ENCODE results near the gene APOL6.
"Not testable (repeated sequence)": the region's sequence is repeated elsewhere in the genome, so short reads cannot be mapped to it uniquely, and the experiment has no call there.

APOL6 gene

DNA sequence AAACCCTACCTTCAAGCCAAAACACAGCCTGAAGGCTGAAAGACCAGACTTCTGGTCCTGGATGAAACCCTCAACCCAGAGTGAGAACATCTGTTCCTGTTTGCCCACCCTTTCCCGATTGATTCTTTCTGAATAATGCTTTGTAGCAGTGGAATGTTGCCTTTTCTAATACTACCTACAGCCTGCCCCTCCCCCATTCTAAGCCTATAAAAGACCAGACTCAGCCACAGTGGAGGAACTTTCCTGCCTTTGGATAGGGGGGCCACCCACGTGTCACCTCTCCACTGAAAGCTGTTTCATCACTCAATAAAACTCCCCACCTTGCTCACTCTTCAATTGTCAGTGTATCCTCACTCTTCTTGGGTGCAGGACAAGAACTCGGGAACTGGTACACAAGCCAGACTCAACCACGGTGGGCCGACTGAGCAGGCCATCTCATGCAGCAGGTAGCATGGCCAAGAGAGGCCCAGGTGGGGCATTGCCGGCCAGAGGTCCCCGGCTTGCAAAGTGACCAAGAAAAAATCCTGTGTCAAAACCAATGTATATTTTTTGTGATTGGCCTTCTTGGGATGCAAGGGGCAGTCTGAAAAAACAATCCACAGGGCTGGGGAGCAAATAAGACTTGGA is 6.6 kb upstream of the APOL6 start:
- no peak for DNase-seq

DNA sequence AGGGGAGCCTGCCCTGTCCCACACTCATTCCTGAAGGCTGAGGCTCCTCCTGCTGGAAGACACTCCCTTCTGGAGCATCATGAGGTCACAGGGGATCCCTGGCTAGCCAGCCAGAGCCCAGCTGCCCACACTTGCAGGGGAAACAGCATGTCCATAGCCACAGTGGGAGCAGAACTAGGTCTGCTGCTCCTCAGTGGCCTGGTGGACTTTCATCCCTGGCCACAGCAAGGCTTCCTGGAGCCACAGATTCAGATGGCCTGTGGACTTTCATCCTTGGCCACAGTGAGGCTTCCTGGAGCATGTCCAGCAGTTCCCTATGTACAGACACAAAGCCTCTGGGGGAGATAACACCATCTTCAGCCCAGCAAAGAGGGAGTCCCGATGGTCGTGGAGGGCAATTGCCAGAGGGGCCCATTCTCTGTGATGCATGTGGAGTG is 5.9 kb upstream of the APOL6 start:
- DNase-seq: no peak

DNA sequence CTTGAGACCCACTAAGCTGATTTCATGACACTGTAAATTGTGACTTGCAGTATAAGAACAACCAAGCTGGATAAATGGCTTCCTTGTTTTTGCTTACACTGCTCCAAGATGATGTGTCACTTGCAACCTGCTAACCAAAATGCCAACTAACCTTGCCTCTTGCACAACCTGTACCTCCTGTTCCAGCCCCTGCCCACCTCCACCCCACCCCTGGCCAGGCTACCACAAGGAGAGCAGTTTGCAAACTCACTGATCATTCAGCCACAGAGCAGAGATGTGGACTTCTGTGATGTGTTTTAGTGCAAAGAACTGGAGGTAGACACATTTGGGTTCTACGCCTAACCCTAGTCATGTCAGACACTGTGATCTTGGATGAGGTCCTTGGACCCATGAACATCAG is 4.3 kb upstream of the APOL6 start:
- no peak for DNase-seq

DNA sequence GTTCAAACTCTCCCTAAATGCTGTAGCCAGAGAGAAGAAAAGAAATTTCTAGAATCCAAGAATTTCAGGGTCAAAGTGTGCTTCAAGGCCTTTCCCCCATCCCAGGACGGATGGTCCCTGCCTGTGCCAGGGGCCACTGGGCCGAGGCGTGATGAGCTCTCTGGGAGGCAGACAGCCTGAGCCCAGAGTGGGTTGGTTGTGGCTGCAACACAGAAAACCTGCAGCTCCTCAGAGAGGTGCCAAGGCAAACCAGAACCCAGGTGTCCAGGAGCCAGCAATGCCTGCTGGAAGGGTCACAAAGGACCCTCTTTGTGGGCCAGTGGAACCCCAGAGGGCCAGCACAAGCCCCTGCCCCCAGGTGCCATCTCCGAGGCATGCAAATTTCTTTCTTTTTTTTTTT is 2.6 kb upstream of the APOL6 start:
- DNase-seq: no peak

DNA sequence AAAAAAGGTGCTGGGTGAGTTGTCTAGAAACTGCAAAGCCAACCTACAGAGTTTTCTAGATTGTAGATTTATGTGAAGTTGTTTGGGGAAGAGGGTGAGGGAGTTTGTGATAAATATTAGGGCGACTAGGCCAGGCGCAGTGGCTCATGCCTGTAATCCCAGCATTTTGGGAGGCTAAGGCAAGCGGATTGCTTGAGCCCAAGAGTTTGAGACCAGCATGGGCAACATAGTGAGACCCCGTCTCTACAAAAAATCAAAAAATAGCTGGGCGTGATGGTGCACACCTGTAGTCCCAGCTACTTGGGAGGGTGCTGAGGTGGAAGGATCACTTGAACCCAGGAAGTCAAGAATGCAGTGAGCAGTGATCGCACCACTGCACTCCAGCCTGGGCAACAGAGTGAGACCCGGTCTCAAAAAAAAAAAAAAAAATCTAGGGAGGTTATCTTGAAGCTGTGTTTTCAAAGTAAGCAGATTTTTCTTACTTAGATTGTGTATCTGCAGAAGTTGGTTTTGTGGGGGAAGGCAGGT is 844 bp downstream of the APOL6 start:
- no peak for DNase-seq

DNA sequence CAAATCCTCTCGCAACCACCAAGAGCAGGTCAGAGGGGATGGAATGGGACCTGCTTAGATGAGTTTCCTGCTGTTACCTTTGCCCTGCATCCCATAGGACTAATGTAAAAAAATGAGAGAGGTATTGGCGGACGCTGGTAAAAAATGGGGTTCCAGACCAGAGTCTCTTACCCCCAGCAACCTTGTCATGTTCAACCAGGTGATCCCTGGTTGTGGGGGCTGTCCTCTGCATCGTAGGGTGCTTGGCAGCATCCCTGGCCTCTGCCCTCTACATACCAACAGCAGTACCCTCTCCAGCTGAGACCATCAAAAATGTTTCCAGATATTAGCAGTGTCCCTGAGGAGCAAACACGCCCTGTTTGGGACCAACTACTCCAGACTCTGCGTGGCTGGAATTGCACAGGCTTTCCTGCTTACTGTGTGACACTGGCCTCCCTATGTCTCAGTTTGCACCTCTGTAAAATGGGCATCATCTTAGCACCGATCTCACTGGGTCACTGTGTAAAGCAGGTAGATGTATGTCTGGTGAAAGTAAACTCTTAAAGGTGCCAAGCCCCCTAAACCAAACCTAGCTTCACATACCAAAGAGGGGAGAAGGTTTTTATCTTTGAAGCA is 1.5 kb downstream of the APOL6 start:
- DNase-seq: no peak

DNA sequence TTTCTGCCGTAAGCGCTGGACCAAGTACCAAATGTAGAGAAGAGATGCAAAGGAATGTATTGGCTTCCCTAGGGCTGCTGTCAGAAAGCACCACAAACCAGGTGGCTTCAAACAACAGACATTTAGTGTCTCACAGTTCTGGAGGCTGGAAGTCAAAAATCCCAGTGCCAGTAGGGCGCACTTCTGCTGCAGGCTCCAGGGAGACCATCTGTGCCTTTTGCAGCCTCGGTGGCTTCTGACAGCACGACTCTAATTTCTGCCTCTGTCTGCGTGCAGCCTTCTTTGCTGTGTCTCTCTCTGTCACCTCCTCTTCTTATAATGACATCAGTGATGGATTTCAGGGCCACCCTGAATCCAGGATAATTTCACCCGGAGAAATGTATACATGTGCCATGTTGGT is 2.8 kb downstream of the APOL6 start:
- DNase-seq: no peak

DNA sequence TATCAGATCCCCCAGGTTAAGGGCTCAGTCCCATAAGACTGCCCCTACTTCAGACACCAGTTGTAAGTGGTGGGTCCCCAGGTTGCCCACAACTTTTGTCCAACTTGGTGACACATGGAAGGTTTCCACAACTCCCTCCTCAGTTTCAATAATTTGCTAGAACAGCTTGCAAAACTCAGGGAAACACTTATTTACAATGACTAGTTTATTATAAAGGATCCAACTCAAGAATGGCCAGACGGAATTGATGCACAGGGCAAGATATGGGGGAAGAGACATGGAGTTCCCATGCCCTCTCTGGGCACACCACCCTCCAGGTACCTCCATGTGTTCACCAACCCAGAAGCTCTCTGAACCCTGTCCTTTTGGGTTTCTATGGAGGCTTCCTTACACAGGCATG is 5.6 kb downstream of the APOL6 start:
- DNase-seq: no peak

DNA sequence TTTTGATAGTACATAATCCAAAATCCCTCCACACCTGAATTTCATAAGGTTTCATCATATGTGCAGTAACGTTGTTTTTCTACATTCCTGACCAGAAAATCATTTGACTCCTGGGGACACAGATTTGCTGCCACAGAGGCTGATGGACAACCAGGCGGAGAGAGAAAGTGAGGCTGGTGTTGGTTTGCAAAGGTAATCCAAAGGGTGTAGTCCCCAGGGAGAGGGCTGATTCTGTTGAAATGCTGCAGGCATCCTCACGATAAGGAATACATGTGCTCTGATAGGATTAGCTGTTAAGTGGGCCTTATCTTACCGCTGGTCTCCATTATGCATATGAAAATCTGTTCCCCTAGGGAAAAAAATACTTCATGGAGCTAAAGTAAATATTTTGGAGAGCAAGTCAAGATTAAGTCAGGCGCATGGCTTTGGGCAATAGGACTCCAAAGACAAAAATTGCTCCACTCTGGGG is 8.1 kb downstream of the APOL6 start:
- DNase-seq: no peak

DNA sequence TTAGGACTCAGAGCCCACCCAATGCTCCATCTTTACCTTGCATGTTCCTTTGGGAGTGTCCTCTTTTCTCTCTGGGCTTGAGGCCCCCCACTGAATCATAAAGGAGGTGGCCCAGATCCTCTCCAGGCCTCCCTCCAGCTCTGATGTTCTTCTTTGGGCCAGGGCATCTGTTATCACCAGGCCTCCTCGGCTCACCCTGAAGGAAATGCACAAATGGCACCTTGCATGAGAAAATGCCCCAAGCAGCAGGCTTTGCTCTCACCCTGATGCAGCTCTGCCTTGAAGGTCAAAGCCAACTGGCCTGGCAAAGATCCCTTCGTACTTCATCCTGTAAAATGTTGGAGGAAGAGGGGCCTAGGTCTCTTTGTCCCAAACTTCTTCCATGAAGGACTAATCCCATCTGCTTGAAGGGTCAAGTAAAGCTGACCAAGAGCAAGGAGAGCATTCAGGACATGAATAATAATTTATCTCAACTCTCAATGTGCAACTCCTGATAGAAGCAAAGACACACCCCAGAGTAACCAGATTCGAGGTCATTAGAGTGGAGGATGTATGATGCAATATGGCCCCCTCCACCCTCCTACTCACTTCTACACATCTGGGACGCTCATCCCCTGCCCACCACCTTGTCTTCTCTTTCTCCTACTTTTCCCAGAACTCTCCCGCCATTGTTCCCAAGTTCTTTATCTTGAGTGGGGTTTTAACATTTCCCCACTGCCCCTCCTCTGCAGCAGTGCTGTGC is 9.5 kb downstream of the APOL6 start:
- no peak for DNase-seq

DNA sequence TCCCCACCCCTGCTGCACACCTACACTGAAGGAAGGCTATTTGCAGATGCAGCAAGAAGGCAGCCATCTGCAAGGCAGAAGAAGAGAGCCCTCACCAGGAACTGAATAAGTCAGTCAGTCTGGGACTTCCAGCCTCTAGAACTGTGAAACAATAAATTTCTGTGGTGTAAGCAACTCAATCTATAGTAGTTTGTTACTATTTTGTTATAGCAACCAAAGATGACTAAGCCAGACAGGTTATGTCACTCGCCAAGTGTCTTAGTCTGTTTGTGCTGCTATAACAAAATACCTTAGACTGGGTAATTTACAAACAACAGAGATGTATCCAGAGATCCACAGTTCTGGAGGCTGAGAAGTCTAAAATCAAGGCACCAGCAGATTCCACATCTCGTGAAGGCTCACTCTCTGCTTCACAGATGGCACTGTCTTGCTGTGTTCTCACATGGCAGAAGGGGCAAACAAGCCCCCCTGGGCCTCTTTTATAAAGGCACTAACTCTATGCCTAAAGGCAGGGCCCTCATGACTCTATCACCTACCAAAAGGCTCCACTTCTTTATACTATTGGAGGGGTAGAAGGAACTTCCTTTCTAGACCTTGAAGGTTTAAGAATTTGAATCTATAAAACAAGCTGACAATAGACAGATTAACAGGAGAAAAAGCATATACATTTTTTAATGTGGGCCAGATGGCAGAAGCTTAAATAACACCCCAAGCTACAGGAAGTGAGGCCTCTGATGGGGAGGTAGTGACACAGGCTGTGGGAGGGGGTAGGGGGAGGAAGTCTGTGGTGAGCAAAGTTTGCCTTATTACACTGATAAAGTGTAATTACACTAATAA is 12.3 kb downstream of the APOL6 start:
- no peak for DNase-seq

DNA sequence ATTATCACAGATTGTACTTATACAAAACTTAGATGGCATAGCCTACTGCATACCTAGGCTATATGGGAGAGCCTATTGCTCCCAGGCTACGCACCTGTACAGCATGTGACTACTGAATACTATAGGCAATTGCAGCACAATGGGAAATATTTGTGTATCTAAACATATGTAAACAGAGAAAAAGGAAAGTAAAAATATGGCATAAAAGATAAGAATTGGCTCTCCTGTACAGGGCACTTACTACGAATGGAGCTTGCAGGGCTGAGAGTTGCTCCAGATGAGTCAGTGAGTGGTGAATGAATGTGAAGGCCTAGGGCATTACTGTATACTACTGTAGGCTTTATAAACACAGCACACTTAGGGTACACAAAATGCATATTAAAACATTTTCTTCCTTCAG is 13.2 kb downstream of the APOL6 start:
- no peak for DNase-seq

DNA sequence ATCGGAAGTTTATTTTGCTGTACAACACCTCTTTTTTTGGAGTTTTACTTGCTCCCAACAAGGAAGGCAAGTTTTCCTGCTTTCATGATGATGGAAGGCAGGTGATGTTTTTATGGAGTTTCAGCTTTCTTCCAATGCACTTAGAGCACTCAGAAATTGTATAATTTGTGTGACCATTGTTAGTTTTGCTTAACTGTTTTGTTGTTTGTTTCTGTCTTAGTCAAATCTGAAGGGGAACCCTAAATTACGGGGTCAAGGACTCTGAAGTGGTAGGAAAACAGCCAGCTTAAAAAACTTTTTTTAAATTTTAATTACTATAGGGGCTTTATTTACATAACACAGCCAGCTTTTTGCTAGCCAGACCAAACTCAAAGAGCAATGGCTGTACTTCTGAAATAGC is 14.7 kb downstream of the APOL6 start:
- DNase-seq: no peak

DNA sequence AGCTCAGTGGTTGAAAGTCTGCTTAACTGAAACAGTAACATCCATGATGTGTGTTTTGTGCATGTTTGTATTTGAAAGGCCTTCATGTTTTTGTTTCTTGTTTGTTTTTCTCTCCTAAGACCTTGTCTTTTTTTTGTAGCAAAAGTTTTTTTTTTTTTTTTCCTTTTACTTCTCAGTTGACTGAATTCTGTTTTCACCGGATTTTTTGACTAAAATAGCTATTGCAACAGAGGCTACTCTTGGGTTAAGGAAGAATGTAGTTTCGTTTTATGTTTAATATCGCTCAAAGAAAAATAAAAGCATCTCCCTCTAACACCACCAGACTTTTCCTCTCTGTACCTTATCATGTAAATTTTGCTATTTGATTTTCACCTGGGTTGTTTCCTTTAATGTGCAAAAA is 15.1 kb downstream of the APOL6 start:
- no peak for DNase-seq

DNA sequence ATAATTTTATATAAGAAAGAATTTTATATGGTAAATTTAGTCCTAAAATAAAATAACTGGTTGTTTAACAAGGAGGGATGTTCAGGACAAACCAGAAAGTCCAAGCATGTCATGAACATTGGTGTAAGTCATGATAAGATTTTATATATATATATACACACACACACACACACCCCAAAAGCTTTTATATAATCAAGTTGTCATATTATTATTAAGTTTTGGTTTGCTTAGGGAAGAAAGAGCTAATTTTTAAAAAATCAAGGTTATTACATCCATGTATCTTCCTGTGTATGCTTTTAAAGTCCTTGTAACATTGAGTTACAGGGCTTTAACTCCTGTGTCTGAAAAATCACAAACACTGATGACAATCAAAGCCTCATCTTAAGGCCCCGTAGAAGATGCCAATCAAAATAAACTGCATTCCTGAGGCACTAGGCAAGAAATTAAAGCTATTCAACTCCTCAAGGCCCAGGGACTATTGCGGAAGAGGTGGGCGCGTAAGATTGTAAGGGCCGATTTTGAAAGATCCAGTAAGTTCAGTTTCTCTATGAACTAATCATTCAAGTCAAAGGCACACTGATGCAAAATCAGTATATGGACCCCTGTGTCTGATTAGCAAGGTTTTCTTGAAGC is 16.8 kb downstream of the APOL6 start:
- DNase-seq: no peak

DNA sequence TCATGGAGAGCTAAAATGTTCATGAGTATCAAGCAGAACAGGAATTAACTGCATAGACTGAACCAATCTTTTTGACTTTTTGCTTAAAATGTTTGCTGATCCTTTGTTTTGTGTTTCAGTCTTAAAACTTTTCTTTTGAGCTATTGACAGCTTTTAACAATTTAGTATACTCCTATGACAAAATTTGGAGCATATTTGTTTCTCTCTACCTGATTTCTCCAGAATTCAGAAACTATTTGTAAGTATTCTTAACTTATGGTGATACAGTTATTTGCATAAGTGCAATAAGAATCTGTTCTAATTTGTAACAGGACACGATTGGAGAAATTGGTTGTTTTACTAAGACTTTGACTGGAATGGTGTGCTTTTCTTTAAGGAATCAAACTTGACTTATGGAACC is 18.5 kb downstream of the APOL6 start:
- DNase-seq: not testable (repeated sequence)

DNA sequence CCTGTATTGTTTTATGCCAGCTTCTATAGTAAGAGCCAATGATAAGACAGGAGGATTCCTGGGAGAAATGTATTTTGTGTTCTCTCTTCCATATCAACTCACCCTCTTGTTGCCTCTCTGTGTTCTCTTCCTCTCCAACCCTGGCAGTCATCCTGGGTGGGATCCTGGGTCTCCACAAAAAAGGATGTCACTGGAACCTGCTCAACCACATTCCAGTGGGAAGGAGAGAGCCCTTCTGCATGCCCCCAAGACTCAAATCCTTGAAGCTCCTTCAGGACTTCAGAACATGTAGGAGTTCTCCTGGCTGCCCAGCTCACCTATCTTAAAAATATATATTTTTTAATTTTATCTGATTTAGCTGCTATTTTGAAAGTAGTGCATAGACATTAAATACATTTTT is 26.1 kb downstream of the APOL6 start:
- DNase-seq: no peak

DNA sequence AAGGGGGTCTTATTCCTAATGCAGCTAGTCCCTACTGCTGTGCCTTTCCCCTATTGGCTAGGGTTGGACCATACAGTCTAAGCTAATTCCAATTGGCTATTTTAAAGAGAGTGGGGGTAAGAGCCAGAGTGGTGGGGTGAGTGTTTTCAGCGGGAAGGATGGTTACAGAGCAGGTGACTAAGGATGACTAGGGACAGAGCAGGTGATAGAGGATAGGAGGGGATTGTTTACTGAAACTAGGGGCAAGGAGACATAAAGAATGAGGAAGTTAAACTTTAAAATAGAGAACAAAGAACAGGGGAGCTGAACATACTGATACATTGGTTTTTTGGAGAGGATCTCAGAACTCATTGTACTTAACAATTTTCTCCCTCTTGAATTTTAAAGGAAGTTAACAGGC is 27.8 kb downstream of the APOL6 start:
- not testable (repeated sequence) for DNase-seq

DNA sequence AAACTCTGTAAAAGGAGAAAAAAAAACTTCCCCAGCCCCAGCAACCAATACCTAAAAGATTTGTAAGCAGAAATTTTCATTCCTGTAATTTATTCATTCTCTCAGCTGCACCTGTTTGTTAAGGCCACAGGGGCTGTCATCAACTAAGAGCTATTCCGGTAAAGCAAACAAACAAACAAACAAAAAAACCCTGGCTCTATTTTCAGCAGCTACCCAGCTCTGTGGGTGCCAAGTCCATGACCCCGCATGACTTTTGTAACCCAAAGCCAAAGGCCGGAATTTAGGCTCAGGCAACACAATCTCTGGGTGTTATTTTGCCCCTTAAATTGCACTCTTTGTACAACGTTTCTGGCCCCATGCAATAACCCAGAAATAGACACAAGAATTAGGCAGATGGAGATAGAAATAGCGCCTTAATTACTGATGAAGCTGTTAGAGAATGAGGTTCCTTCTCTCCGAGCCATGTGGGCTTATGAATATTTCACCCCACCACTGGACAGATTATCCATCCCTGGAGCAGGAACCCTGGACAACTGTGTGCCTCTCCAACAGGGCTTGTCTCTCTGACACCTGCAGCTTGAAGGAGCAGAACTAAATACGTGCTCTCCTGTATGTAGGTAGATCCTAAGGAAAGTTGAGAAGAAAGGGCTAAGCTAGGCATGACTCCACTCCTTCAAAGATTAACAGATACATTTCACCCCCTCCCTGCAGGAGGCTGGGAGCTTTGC is 29.4 kb downstream of the APOL6 start:
- no peak for DNase-seq

DNA sequence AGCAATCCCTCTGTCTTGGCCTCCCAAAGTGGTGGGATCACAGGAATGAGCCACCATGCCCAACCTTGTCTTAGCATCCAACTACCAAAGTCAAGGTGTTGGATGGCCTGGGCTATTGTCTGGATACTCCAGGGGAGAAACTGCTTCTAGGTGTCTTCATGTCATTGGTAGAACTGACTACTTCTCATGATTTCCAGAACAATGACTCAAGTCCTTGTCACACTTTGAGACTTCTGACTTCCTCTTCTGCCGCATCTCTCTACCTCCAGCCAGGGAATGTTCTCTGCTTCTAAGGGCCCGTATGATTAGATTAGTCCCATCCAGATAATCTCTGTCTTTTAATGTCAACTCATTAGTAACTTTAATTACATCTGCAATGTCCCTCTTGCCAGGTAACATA is 30.6 kb downstream of the APOL6 start:
- no peak for DNase-seq

DNA sequence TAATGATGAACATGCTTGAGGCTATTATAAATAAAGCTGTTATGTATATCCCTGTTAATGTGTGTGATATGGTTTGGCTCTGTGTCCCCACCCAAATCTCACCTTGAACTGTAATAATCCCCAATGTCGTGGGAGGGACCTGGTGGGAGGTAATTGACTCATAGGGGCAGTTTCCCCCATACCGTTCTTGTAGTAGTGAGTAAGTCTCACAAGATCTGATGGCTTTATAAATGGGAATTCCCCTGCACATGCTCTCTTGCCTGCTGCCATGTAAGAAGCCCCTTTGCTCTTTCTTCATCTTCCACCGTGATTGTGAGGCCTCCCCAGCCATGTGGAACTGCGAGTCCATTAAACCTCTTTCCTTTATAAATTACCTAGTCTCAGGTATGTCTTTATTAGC is 31.2 kb downstream of the APOL6 start:
- not testable (repeated sequence) for DNase-seq

DNA sequence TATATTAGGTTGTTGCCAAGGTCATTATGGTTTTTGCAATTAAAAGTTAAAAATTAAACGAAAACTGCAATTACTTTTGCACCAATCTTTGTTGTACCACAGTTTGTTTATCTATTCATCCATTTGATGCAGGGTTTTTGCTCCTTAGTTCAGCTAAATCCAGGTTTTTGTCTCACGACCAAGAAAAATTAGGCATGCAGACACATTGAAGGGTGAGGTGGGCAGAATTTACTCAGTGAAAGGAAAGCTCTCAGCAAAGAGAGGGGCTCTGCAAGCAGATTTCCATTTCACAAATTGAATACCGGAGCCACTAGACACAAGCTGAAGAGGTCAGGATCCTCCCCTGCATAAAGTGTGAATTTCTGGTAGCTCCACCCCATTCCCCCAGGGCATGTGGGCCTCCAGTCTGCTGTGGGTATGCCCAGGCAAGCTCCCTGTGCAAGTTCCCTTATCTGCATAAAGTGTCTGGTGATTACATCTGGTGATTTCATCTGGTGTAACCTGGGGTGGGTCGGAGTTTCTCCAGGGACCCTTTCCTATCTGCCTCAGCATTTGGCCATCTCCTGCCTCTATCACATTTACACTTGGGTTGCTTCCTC is 33.3 kb downstream of the APOL6 start:
- DNase-seq: no peak
